ENCODE results near the gene ZFYVE1.
A peak's percentile ranks its signal among the peaks of the same experiment; 100 is the strongest.
"Not testable (repeated sequence)": the region's sequence is repeated elsewhere in the genome, so short reads cannot be mapped to it uniquely, and the experiment has no call there.

The ZFYVE1 gene

GRCh38 chr14:73026845-73027542, at the start of gene ZFYVE1:
TSS of gene ZFYVE1 (minus strand) at chr14:73027106. CDS start at chr14:73024508, 2,598 bp downstream.
- peak; percentile 74 for FAIRE-seq

GRCh38 chr14:73069585-73069984, 42.7 kb upstream of the ZFYVE1 start:
- no peak for FAIRE-seq

- FAIRE-seq, result no peak
These were observed 32.2 kb upstream of the ZFYVE1 start for GRCh38 chr14:73058922-73059673.

GRCh38 chr14:73058224-73058921, 31.5 kb upstream of the ZFYVE1 start, which contains the start of gene RBM25:
TSS of gene RBM25 (plus strand) at chr14:73058534. CDS start at chr14:73071642, 13,108 bp downstream.
- peak; percentile 97 for FAIRE-seq

GRCh38 chr14:73057944-73058223, 31.0 kb upstream of the ZFYVE1 start:
- no peak for FAIRE-seq

GRCh38 chr14:73055251-73055650, 28.3 kb upstream of the ZFYVE1 start:
- FAIRE-seq, result no peak

- FAIRE-seq, result no peak
These were observed 22.5 kb upstream of the ZFYVE1 start for GRCh38 chr14:73049428-73049827.

- FAIRE-seq, result no peak
These were observed 20.9 kb upstream of the ZFYVE1 start for GRCh38 chr14:73047808-73048207.

- FAIRE-seq, result not testable (repeated sequence)
These were observed 10.0 kb upstream of the ZFYVE1 start for GRCh38 chr14:73036706-73037450.

GRCh38 chr14:73027984-73028383, 1.1 kb upstream of the ZFYVE1 start:
- FAIRE-seq, result no peak

GRCh38 chr14:73027546-73027945, 640 bp upstream of the ZFYVE1 start:
- no peak for FAIRE-seq

GRCh38 chr14:73026243-73026844, 562 bp downstream of the ZFYVE1 start:
- no peak for FAIRE-seq

- FAIRE-seq, result no peak
These were observed 1.4 kb downstream of the ZFYVE1 start for GRCh38 chr14:73025544-73025943.

GRCh38 chr14:73022051-73022450, 4.9 kb downstream of the ZFYVE1 start:
- FAIRE-seq, result no peak

GRCh38 chr14:73016011-73016410, 10.9 kb downstream of the ZFYVE1 start:
- FAIRE-seq, result not testable (repeated sequence)

GRCh38 chr14:73015552-73015951, 11.4 kb downstream of the ZFYVE1 start:
- FAIRE-seq, result not testable (repeated sequence)

- FAIRE-seq, result no peak
These were observed 12.8 kb downstream of the ZFYVE1 start for GRCh38 chr14:73014105-73014504.

GRCh38 chr14:73011189-73011588, 15.7 kb downstream of the ZFYVE1 start:
- not testable (repeated sequence) for FAIRE-seq

GRCh38 chr14:73008501-73008900, 18.4 kb downstream of the ZFYVE1 start:
- FAIRE-seq, result no peak

- FAIRE-seq, result no peak
These were observed 19.1 kb downstream of the ZFYVE1 start for GRCh38 chr14:73007835-73008234.

- FAIRE-seq, result not testable (repeated sequence)
These were observed 22.3 kb downstream of the ZFYVE1 start for GRCh38 chr14:73004641-73005040.

GRCh38 chr14:73003681-73004080, 23.2 kb downstream of the ZFYVE1 start:
- no peak for FAIRE-seq

- FAIRE-seq, result no peak
These were observed 26.8 kb downstream of the ZFYVE1 start for GRCh38 chr14:73000073-73000472.
